HEK293 (cell line): Measurements from ENCODE around the gene TSPEAR.

Experiments used
- SP2 ChIP-seq: fragments of 450-650 bp; formaldehyde crosslinking; IDR thresholded peaks from 2 replicates; pipeline ENCODE4 v1.5.1; 2016; ENCODE audit warnings: missing biosample characterization, missing genetic modification characterization
- TCF7L2 ChIP-seq: IDR thresholded peaks from 2 replicates; pipeline ENCODE4 v1.6.1; 2011; ENCODE audit warnings: low read depth, mild to moderate bottlenecking, inconsistent platforms, low read length, moderate library complexity, borderline replicate concordance
- ZNF768 ChIP-seq: fragments of 450-650 bp; formaldehyde crosslinking; IDR thresholded peaks from 2 replicates; pipeline ENCODE4 v1.5.1; 2018; ENCODE audit warnings: missing biosample characterization, mild to moderate bottlenecking, missing genetic modification characterization
- TF ChIP-seq, protein P1 (sequence below): fragments of 450-650 bp; formaldehyde crosslinking; IDR thresholded peaks from 2 replicates; pipeline ENCODE4 v1.5.1; 2016; ENCODE audit warnings: missing biosample characterization, missing genetic modification characterization
- TF ChIP-seq, protein P2 (sequence below): fragments of 450-650 bp; formaldehyde crosslinking; IDR thresholded peaks from 2 replicates; pipeline ENCODE4 v1.5.1; 2016; ENCODE audit warnings: missing biosample characterization, missing genetic modification characterization

DNA sequence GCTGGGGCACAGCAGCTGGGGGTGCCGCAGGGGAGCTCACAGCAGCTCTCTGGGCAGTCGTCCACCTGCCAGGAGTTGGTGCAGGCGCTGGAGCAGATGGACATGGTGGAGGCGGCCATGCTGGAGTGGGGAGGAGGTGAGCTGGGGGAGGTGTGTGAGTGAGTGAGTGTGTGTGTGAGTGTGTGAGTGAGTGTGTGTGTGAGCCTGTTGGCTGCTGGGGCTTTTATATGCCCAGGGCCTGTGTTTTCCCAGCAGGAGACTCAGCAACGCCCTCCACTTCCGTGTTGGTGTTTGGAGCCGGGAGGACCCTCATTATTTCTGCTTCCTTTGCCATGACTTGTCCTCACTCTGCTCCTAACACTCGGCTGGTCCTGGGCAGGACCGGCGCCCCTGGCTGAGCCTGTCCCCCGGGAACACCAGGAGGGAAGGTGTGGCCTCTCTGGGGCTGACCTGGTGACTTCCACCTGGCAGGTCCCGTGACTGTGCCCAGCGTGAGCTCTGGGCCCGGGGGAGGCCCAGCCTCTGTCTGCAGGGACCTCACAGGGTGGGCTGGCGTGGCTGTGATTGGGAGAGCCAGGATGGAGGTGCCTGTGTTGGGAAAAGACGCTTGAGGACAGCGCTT lies 159.9 kb downstream of the TSPEAR start, which contains the start of gene KRTAP10-2:
- TF ChIP-seq, protein P1, sequence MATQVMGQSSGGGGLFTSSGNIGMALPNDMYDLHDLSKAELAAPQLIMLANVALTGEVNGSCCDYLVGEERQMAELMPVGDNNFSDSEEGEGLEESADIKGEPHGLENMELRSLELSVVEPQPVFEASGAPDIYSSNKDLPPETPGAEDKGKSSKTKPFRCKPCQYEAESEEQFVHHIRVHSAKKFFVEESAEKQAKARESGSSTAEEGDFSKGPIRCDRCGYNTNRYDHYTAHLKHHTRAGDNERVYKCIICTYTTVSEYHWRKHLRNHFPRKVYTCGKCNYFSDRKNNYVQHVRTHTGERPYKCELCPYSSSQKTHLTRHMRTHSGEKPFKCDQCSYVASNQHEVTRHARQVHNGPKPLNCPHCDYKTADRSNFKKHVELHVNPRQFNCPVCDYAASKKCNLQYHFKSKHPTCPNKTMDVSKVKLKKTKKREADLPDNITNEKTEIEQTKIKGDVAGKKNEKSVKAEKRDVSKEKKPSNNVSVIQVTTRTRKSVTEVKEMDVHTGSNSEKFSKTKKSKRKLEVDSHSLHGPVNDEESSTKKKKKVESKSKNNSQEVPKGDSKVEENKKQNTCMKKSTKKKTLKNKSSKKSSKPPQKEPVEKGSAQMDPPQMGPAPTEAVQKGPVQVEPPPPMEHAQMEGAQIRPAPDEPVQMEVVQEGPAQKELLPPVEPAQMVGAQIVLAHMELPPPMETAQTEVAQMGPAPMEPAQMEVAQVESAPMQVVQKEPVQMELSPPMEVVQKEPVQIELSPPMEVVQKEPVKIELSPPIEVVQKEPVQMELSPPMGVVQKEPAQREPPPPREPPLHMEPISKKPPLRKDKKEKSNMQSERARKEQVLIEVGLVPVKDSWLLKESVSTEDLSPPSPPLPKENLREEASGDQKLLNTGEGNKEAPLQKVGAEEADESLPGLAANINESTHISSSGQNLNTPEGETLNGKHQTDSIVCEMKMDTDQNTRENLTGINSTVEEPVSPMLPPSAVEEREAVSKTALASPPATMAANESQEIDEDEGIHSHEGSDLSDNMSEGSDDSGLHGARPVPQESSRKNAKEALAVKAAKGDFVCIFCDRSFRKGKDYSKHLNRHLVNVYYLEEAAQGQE, result no peak
- TF ChIP-seq, protein P2, sequence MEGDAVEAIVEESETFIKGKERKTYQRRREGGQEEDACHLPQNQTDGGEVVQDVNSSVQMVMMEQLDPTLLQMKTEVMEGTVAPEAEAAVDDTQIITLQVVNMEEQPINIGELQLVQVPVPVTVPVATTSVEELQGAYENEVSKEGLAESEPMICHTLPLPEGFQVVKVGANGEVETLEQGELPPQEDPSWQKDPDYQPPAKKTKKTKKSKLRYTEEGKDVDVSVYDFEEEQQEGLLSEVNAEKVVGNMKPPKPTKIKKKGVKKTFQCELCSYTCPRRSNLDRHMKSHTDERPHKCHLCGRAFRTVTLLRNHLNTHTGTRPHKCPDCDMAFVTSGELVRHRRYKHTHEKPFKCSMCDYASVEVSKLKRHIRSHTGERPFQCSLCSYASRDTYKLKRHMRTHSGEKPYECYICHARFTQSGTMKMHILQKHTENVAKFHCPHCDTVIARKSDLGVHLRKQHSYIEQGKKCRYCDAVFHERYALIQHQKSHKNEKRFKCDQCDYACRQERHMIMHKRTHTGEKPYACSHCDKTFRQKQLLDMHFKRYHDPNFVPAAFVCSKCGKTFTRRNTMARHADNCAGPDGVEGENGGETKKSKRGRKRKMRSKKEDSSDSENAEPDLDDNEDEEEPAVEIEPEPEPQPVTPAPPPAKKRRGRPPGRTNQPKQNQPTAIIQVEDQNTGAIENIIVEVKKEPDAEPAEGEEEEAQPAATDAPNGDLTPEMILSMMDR (tag by site-specific recombination), result no peak
- no peak for TF ChIP-seq SP2 (tag by site-specific recombination)
- no peak for TF ChIP-seq ZNF768 (tag by site-specific recombination)
- no peak for TF ChIP-seq TCF7L2
